Gastrocnemius medialis (tissue), 4 donors: ENCODE data around the gene SLC25A30. TPM values are rescaled to one million over a fixed set of nuclear protein-coding genes. Genes with fewer than 3 reads are reported as not detected.
A peak's percentile ranks its signal among the peaks of the same experiment; 100 is the strongest.
"Not testable (repeated sequence)": the region's sequence is repeated elsewhere in the genome, so short reads cannot be mapped to it uniquely, and the experiment has no call there.

Experiments used
- ATAC-seq, 2 donors: fragments of 150-250 bp; one replicate each; pipeline ENCODE4 v1.9.1; 2016
- DNase-seq, 2 donors: peaks; one replicate each; pipeline ENCODE4 v3.0.0-alpha.2; 2019
- H3K27ac ChIP-seq, 4 donors: fragments of 200-600 bp; sonication (generic); 1 replicate in 1 of 4; 2 replicates in 3 of 4; pipeline ENCODE4 v1.5.1; 2016 to 2018; ENCODE audit warnings: mild to moderate bottlenecking in 2 of 4, moderate library complexity in 1 of 4
- H3K27me3 ChIP-seq, 3 donors: fragments of 200-600 bp; sonication (generic) in 2 of 3; 1 replicate in 1 of 3; 2 replicates in 2 of 3; pipeline versions ENCODE4 v1.5.1 to v1.6.0; 2016 to 2019; ENCODE audit warnings: mild to moderate bottlenecking in 1 of 3, moderate library complexity in 1 of 3
- H3K36me3 ChIP-seq, 2 donors: fragments of 200-600 bp; sonication (generic) in 1 of 2; one replicate each; pipeline ENCODE4 v1.5.1; 2017 to 2018
- H3K4me1 ChIP-seq, 2 donors: fragments of 200-600 bp; sonication (generic) in 1 of 2; one replicate each; pipeline ENCODE4 v1.5.1; 2016 to 2017; ENCODE audit warnings: mild to moderate bottlenecking in 2 of 2
- H3K4me3 ChIP-seq, 4 donors: fragments of 200-600 bp; sonication (generic) in 3 of 4; 1 replicate in 1 of 4; 2 replicates in 3 of 4; pipeline ENCODE4 v1.5.1; 2016 to 2019; ENCODE audit warnings: mild to moderate bottlenecking in 2 of 4
- H3K9me3 ChIP-seq, 3 donors: fragments of 200-600 bp; sonication (generic) in 2 of 3; 1 replicate in 1 of 3; 2 replicates in 2 of 3; pipeline ENCODE4 v1.5.1; 2016 to 2019
- POLR2A ChIP-seq, 2 donors: fragments of 450-650 bp; IDR thresholded peaks; one replicate each; pipeline ENCODE4 v1.6.1; 2017; ENCODE audit warnings: antibody characterized with exemption in 2 of 2, mild to moderate bottlenecking in 2 of 2, moderate library complexity in 2 of 2
- in situ Hi-C, 4 donors: fragments of 200-750 bp; cut with MboI; loops; one replicate each; pipeline versions ENCODE4 v1.15.0 to v1.8.0; 2017; ENCODE audit warnings: low sequenced_read_pairs in 4 of 4
- intact Hi-C: fragments of 100-400 bp; cut with DNase I; formaldehyde crosslinking; loops from one replicate; pipeline ENCODE4 v1.15.1; 2023; ENCODE audit warnings: low total_unique reads
- total RNA-seq, 4 donors: library from RNA; depleted of rRNA; stranded (reverse); fragments of >200 nt; gene quantifications; one replicate each; pipeline versions ENCODE4 v1.1.0 to v1.2.3, GENCODE V29; 2016
- TF ChIP-seq, protein P1 (sequence below), 5 experiments: fragments of 450-650 bp in 3 of 5; fragments of 200-600 bp in 2 of 5; sonication (generic) in 2 of 5; IDR thresholded peaks in 4 of 5; conservative IDR thresholded peaks in 1 of 5; 1 replicate in 4 of 5; 2 replicates in 1 of 5; pipeline ENCODE4 v1.5.1; 2016 to 2019; ENCODE audit warnings: antibody characterized with exemption in 5 of 5, mild to moderate bottlenecking in 3 of 5, moderate library complexity in 3 of 5

The SLC25A30 gene
- total RNA-seq, 4 donors from 2014 or later = 4.2 to 27.1 (median 14.6) TPM

DNA sequence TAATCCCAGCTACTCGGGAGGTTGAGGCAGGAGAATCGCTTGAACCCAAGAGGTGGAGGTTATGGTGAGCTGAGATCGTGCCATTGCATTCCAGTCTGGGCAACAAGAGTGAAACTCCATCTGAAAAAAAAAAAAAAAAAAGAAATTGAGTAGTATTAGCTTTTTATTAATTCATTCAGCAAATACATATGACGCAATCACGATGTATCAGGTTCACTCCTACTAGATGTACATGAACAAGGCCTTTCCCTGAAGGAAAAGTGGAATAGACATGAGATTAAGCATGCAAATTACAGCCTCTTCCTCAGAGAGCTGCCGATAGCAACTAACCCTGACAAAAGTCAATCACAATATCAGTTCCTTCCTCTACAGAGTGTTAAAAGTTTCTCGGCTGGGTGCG, 68.0 kb downstream of the SLC25A30 start:
- in situ Hi-C loops (no loop called here), intact Hi-C loops (no loop called here)
- no peak overlapping the region for H3K4me3 ChIP-seq
- ATAC-seq (no peak), DNase-seq (no peak)
- no peak for TF ChIP-seq POLR2A (IDR thresholded peaks at IDR 0.05)
- TF ChIP-seq, protein P1, sequence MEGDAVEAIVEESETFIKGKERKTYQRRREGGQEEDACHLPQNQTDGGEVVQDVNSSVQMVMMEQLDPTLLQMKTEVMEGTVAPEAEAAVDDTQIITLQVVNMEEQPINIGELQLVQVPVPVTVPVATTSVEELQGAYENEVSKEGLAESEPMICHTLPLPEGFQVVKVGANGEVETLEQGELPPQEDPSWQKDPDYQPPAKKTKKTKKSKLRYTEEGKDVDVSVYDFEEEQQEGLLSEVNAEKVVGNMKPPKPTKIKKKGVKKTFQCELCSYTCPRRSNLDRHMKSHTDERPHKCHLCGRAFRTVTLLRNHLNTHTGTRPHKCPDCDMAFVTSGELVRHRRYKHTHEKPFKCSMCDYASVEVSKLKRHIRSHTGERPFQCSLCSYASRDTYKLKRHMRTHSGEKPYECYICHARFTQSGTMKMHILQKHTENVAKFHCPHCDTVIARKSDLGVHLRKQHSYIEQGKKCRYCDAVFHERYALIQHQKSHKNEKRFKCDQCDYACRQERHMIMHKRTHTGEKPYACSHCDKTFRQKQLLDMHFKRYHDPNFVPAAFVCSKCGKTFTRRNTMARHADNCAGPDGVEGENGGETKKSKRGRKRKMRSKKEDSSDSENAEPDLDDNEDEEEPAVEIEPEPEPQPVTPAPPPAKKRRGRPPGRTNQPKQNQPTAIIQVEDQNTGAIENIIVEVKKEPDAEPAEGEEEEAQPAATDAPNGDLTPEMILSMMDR (IDR thresholded peaks at IDR 0.05 in 4 of 5, conservative IDR thresholded peaks at IDR 0.05 in 1 of 5) = no peak
- H3K9me3 ChIP-seq = no peaks in the 10 kb centered on the region
- no peaks in the 10 kb centered on the region for H3K4me1 ChIP-seq
- H3K27me3 ChIP-seq = no peaks in the 10 kb centered on the region
- peak overlapping the region in 1 of 4 donors; percentile 6 for H3K27ac ChIP-seq
- peaks cover 0 to 20% of the 10 kb centered on the region in 2 donors for H3K36me3 ChIP-seq

DNA sequence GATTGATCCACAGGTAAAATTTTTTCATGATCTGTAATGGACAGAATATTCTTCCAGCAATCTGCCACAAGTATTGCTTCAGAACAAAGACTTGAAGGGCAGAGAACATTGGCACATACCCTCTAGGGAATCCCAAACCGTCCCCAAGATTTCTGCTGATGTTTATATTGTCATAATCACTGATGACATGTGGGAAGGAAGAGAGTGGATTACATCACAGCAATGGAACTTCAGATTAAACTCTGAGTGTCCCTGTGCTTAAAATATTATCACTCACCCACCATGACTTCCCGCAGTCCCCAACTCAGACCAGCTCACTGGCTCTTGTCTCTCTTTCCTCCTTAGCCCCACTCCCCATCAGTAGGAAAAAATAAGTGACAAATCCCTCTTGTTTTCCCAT, 68.7 kb downstream of the SLC25A30 start:
- in situ Hi-C loops = loop anchor here in 1 of 4 donors (10.0 kb wide), 1 partner anchor 115 kb away; the partner anchor contains the start of gene COG3
- Histone ChIP-seq H3K4me3 (no peak overlapping the region), H3K9me3 (no peaks in the 10 kb centered on the region), H3K27ac (peak overlapping the region in 1 of 4 donors; percentile 6), H3K4me1 (no peaks in the 10 kb centered on the region), H3K36me3 (peaks cover 0 to 20% of the 10 kb centered on the region in 2 donors), H3K27me3 (no peaks in the 10 kb centered on the region)
- TF ChIP-seq, protein P1 (IDR thresholded peaks at IDR 0.05 in 4 of 5, conservative IDR thresholded peaks at IDR 0.05 in 1 of 5) = no peak
- no peak for TF ChIP-seq POLR2A (IDR thresholded peaks at IDR 0.05)
- intact Hi-C loops = no loop called here
- DNase-seq = no peak
- no peak for ATAC-seq

DNA sequence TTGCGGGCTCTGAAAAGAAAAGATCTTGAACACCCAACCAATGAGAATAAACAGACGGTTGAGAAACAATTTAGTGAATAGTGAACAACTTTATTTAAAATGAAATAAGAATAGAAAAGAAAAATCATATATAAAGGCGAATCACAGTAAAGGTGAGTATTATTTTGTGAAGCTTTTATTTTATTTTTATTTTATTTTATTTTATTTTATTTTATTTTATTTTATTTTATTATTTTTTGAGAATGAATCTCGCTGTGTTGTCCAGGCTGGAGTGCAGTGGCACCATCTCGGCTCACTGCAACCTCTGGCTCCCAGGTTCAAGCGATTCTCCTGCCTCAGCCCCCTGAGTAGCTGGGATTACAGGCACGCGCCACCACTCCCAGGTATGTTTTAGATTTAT, 74.1 kb downstream of the SLC25A30 start:
- H3K27me3 ChIP-seq, H3K4me3 ChIP-seq, ATAC-seq, intact Hi-C loops, H3K9me3 ChIP-seq, DNase-seq, H3K27ac ChIP-seq: not testable (repeated sequence)
- H3K36me3 ChIP-seq = peaks cover under 1 to 16% of the 10 kb centered on the region in 2 donors
- in situ Hi-C loops = loop anchor here in 1 of 4 donors (10.0 kb wide), 1 partner anchor 121 kb away; the partner anchor contains the start of gene COG3
- H3K4me1 ChIP-seq = peaks cover 9 to 22% of the 10 kb centered on the region in 2 donors

Other genes with a start within 250 kb of the SLC25A30 start
- gene KCTD4, start 217.3 kb downstream of the SLC25A30 start, total RNA-seq = not detected
- gene TPT1, start 77.2 kb downstream of the SLC25A30 start, total RNA-seq = 1,000 to 10,000 TPM; 4,595 to 7,577 (median 5,951) TPM
- 10 to 100 TPM; 10.4 to 20.3 (median 17.8) TPM for gene COG3, start 46.6 kb upstream of the SLC25A30 start, total RNA-seq
- not detected for gene ERICH6B, start 197.4 kb upstream of the SLC25A30 start, total RNA-seq